Effector CD4-positive, alpha-beta T cell (primary cell): ENCODE results near the gene SCEL.

Source experiments
- DNase-seq: peaks from one replicate; pipeline ENCODE4 v3.0.0-alpha.2; 2020

SCEL gene

GRCh38 chr13:77678691-77679235 is 143.3 kb downstream of the SCEL start:
- no peak for DNase-seq

- no peak for DNase-seq
Measured at GRCh38 chr13:77687799-77688198, 152.3 kb downstream of the SCEL start.

DNA sequence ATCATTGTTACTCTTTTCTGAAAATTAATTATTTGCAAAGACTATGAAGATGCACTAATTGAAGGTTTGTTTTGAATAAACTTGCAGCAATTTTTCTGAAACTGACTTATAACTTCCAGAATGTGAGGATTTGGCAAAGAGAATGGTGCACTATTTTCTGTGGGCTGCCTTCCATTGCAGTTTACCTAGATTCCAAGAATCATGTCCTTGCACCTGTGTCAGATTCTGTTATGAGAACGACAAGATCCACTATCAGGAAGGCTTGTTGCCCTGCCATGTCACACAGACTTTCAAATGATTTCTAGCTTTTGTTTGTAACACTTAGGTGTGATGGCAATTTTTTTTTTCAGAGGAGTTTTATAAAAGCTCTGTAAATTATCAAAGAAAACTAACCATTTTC is 156.4 kb downstream of the SCEL start:
- no peak for DNase-seq

- no peak for DNase-seq
Measured at GRCh38 chr13:77692746-77693448, 157.4 kb downstream of the SCEL start.

GRCh38 chr13:77693449-77693940 is 158.0 kb downstream of the SCEL start:
- DNase-seq, result no peak
